ENCODE results near the gene ASIC1.

The ASIC1 gene

DNA sequence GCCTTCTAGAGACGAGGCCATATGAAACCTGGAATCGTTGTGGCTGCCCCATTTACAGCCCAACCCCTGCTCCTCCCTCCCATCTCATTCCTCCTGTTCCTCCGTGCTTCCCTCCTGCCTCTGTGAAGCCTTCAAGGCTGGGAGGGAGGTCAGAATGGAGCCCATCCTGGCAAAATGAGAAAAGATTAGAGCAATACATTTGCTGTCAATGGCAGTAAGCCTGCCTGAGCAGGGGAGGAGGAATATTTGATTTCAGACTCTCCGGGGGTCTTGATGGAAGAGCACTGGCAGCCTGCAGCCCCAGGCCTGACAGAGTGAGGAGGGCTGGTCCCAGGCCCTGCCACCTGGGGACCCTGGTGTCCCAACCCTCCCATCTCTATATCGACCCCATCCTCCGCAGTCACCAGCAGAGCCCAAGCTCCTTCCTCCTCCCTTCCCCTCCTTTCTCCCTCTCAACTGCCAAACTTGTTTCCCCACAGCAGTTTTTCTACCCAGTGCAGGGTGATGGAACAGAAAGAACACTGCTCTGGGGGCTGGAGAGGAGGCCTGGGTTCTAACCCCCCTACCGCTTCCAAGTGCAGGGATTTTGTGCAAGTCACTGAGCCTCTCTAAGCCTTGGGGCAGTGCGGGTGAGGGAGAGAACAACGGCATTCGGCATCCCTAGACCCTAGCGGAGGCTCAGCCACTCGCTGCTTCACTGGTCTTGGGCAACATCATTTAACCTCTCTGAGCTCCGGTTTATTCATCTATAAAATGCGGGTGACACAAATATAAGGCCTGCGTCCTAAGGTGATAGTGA is 16.1 kb upstream of the ASIC1 start:
- DNase-seq, result no peak

DNA sequence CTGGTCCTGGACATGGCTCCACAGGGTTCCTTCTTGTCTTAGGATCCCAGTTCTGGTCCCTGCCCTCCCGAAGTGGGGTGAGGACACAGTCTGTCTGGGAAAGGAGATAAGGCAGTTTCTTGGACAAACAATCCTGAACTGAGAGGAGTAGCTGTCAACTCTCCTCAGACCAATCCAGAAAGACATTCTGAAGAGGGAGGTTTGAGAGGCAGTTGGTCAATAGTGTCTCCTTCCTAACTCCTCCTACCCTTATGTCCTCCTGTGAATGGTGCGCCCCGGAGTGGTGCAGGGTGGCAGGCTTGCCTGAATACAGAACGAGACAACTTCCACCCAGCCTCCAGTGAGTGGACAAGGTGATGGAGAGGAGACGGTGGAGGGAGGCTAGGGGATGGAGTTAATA is 15.4 kb upstream of the ASIC1 start:
- DNase-seq, result no peak

DNA sequence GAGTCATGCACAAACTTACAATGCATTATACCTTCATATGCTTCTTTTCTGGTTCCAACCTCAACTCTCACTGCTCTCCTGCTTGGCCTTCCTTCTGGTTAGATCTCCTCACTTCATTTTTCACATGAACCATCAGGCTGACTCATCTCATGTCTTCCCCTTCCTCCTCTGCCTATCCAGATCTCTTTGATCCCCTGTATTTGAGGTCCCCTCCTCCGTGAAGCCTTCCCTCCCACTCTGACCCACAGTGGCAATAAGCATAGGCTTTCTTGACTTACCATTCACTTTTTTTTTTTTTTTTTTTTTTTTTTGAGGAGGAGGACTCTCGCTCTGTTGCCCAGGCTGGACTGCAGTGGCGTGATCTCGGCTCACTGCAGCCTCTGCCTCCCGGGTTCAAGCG is 14.7 kb upstream of the ASIC1 start:
- no peak for DNase-seq

- DNase-seq, result no peak
Observed at GRCh38 chr12:50043308-50043707, 14.1 kb upstream of the ASIC1 start.

- DNase-seq, result no peak
Observed at GRCh38 chr12:50043854-50044253, 13.5 kb upstream of the ASIC1 start.

DNA sequence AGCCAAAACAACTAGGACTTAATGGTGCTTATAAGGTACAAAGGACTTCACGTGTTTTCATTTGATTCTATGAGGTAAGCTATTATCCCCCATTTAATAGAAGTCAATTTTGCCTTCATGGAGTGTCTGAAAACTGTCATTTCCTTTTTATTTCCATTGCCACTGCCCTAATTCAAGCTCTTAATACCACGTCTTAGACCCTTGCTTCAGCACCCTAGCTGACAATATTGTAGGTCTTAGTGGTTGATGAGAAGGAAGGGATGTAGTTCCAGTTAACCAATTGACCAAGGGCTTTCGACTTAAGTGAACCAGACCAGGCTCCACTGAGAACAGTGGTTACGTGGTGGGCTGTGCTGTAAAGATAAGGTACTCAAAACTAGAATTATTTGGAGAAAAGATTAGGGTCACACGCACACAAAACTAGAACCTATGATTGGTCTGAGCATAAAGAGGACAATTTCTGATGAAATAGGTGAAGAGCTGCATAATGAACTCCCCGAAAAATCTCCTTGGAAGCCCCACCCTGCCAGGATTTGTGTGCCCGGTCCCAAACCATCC is 9.6 kb upstream of the ASIC1 start:
- no peak for DNase-seq

- no peak for DNase-seq
Observed at GRCh38 chr12:50049254-50050118, 7.9 kb upstream of the ASIC1 start.

- no peak for DNase-seq
Observed at GRCh38 chr12:50050119-50050385, 7.3 kb upstream of the ASIC1 start.

DNA sequence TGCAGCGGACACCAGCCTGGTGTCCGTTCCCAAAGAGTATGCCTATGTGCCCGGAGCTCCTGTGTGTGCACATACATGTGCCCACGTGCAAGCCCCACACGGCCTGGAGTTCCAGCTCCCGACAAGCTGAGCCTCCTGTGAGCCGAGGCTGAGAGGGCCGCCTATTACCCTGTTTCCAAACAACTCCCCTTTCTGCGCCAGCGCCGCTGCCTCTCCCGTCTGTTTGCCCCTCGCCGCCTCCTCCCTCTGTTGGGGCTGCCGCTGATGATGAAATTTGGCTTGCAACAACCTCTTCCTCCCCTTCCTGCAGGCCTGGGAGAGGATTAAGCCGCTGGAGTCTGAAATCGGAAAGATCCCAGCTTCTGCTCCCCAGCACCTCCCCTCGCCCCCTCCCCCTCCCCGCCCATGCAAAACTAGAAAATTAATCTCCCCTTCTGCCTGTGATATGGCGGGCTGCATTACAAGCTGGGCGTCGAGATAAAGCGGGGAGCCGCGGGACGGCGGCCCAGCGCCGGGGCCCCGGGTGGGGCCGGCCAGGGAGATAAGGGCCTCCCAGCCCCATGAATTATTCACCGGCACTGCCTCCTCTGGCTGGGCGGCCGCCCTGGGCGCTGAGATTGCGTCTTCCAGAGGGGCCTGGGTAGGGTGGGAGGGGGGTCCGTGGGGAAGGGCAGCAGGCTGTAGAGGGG is 6.8 kb upstream of the ASIC1 start:
- DNase-seq, result no peak

GRCh38 chr12:50051101-50051806 is 6.1 kb upstream of the ASIC1 start:
- no peak for DNase-seq

DNA sequence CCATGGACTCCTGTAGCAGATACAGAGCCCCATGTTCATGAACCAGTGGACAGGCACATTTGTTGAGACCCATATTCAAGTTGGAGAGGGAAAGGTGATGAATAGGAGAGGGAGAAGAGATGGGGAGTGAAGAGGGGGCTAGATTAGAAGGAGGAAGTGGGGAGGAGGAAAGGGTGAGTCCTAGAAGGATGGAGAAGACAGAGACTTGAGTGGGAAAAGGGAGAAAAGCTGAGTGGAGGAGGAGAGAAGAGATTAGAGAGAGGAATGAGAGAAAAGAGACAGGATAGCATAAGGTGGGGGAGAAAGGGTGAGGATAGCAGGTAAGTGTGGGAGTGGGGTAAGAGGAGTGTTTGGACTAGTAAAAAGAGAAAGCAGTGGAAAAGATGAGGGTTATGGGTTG is 4.9 kb upstream of the ASIC1 start:
- no peak for DNase-seq

DNA sequence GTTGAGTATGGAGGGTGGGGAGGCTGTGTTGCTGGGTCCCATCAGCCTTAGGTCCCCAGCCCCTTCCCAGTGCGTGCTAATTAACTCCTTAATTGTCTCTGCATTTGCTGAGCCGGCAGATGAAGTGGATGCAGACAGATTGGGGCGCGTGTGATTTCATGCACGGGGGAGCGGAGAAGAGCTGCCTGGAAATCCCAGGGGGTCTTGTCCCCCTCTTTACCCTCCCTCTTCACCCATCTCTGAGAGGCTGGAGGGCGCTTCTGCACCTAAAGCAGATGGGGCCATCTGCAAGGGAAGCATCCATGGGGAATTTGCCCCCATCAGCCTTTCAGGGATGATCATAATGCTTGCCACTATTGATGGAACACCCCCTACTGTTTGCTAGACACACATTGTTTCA is 4.4 kb upstream of the ASIC1 start:
- no peak for DNase-seq

DNA sequence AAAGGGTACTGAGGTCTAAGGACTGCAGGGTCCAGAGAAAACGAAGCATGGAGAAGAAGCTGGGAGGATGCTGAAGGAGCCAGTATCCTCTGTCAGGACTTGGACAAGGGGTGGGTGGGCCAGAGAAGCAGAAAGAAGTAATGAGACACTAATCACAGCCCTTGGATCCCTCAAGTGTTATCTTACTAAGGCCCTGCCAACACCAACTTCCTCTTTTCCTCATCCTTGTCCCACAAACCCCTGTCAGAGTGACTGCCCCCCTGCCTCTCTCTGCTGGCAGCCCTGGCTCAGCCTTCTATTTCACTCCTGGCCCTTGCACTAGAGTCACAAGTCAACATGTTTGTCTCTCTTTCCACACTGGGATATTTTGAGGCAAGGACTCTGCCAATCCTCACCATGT is 3.8 kb upstream of the ASIC1 start:
- DNase-seq, result no peak

DNA sequence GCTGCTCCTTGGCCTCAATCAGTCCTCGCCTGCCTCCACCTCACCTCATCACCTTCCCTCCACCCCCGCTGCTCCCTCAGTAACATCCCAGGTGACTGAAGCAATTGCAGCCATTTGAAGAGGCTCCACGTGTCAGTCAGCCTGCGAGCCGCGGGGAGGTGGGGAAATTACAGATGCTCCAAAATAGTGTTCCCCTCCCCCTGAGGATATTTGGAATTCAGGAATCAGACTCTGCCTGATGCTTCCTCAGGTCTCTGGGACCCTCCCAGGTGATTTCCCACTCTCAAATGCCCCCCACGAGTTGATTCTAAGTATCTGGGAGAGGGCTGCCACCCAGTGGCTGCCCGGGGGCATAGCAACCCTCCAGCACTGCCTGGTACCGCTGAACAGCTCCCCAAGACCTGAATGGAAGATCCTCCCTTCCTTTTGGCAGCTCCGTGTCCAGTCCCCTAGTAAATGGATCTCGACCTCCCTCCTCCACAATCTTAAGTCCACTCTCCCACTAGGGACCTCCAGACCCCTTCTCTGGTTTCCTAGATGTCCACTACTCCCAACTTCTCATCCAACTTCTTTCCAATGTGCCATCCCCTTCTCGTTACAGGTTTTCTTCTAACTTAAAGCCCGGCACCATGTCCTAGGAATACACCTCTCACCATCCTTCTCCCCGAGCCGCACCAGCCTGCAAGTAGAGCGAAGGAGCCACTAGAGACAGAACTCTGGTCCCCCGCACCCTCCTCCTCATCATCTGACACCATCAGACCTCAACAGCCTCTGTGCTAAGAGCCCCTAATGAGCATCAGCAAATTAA is 1.4 kb upstream of the ASIC1 start:
- DNase-seq, result peak; percentile 48

DNA sequence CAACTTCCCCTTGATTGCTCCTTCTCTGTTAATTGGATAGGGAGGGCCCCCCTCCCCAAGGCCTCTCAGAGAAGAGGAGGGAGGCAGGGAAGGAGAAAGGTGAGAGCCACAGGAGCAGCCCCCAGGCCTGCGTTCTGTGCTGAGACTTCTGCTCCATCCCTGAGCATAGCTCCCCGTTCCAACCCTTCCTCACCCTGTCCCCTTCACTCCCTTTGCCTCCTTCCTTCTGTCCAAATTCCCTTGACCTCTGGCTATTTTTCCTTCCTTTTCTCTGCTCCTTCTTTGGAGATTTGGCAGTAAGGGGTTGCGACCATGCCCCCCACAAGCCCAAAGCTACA is 788 bp upstream of the ASIC1 start:
- no peak for DNase-seq

- no peak for DNase-seq
Observed at GRCh38 chr12:50057896-50058670, 687 bp downstream of the ASIC1 start.

DNA sequence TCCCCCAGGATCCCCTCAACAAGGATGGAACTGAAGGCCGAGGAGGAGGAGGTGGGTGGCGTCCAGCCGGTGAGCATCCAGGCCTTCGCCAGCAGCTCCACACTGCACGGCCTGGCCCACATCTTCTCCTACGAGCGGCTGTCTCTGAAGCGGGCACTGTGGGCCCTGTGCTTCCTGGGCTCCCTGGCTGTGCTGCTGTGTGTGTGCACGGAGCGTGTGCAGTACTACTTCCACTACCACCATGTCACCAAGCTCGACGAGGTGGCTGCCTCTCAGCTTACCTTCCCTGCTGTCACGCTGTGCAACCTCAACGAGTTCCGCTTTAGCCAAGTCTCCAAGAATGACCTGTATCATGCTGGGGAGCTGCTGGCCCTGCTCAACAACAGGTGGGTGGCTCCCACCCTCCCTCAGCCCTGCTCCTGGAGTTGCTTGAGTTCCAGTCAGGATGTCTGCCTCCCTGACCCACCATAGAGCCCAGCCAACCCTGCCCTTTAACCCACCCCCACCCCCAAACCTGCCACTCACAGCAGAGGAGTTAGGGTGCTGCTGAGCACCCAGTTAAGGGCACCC is 1.4 kb downstream of the ASIC1 start:
- DNase-seq, result no peak

DNA sequence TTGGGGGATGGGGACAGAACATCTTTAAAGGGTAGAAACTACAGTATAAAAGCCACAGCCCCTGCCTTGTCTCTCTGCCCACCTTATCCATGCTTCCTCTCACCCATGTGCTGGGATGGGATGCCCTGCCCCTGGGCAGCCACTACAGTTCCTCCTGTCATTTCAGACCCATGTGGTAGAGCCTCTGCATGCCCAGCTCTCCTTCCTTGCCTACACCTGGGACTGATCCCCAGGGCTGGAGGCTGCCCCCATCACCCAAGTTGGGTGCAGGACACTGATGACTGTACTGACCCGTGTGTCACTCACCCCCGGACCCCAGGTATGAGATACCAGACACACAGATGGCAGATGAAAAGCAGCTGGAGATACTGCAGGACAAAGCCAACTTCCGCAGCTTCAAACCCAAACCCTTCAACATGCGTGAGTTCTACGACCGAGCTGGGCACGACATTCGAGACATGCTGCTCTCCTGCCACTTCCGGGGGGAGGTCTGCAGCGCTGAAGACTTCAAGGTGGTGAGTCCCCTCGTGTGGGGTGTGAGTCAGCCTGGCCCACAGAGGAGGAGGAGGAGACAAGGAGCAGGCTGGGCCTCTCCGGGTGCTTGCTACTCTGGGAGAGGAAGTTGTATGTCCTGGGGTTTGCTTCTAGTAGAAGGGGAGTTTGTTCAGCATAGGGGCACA is 2.2 kb downstream of the ASIC1 start:
- peak; percentile 52 for DNase-seq

- DNase-seq, result no peak
Observed at GRCh38 chr12:50060120-50060468, 2.7 kb downstream of the ASIC1 start.

DNA sequence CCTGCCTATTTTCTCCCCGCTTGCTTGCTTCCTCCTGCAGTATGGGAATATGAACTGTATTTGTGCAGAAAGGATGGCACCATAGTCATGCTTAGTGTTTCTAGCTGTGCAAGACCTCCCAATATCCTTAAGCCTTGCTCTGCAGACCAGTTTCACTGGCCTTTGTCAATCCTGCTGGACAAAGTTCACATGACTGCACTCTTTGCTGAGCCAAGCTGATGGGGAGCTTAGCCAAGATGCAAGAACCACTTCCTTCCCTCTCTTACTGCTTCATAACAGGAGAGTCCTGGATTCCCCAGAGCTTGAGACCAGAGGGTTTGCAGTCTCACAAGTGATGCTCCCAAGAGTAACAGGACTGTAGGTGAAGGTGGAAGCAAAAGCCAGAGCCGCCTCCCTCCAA is 3.8 kb downstream of the ASIC1 start:
- DNase-seq, result no peak
